CD4-positive, alpha-beta T cell (primary cell): ENCODE measurements around the gene CHCHD1. TPM values are rescaled to one million over a fixed set of nuclear protein-coding genes. Genes with fewer than 3 reads are reported as not detected.
"Not testable (repeated sequence)": the region's sequence is repeated elsewhere in the genome, so short reads cannot be mapped to it uniquely, and the experiment has no call there.

Experiments
- ATAC-seq: fragments of 200-7000 bp; cut with Tn5 transposase; one replicate; pipeline ENCODE4 v1.10.0; 2022; ENCODE audit warnings: mild to moderate bottlenecking; ENCODE audit not compliant: poor library complexity
- CTCF ChIA-PET: fragments of 350-600 bp; sonication (Branson Sonifier 250); formaldehyde crosslinking; loops from one replicate; lab custom pipeline; 2021; ENCODE audit warnings: antibody characterized with exemption, inconsistent platforms; lab: Charles Lee
- POLR2A ChIA-PET: fragments of 350-600 bp; sonication (Branson Sonifier 250); formaldehyde crosslinking; loops from one replicate; lab custom pipeline; 2021; ENCODE audit warnings: antibody characterized with exemption, inconsistent platforms; lab: Charles Lee
- DNase-seq, 14 experiments: peaks; one replicate each; pipeline ENCODE4 v3.0.0-alpha.2; 2013 to 2020; ENCODE audit warnings: mixed read lengths in 2 of 14
- H3K27ac ChIP-seq, 2 donors: one replicate each; pipeline versions ENCODE4 v1.5.1 to v1.7.0; 2013; ENCODE audit warnings: low read length in 2 of 2, low read depth in 1 of 2, mild to moderate bottlenecking in 1 of 2
- H3K27me3 ChIP-seq, 2 experiments: 1 replicate in 1 of 2; 2 replicates in 1 of 2; pipeline versions ENCODE4 v1.6.1 to v1.7.0; 2013; ENCODE audit warnings: low read length in 2 of 2, control low read depth in 1 of 2, mild to moderate bottlenecking in 1 of 2, moderate library complexity in 1 of 2; ENCODE audit not compliant: insufficient read depth in 2 of 2, control insufficient read depth in 1 of 2
- H3K36me3 ChIP-seq: one replicate; pipeline ENCODE4 v1.6.1; 2013; ENCODE audit warnings: low read length, control low read depth; ENCODE audit not compliant: insufficient read depth
- H3K4me1 ChIP-seq: one replicate; pipeline ENCODE4 v1.6.1; 2013; ENCODE audit warnings: low read length, control low read depth; ENCODE audit not compliant: insufficient read depth
- H3K4me3 ChIP-seq: one replicate; pipeline ENCODE4 v1.5.1; 2013; ENCODE audit warnings: mild to moderate bottlenecking, low read length, moderate library complexity
- H3K9me3 ChIP-seq, 2 experiments: 1 replicate in 1 of 2; 2 replicates in 1 of 2; pipeline versions ENCODE4 v1.6.1 to v1.7.0; 2013; ENCODE audit warnings: low read length in 2 of 2, mild to moderate bottlenecking in 2 of 2, control low read depth in 1 of 2, moderate library complexity in 1 of 2; ENCODE audit not compliant: control insufficient read depth in 1 of 2, insufficient read depth in 1 of 2
- H3K27ac Mint-ChIP-seq: one replicate; pipeline ENCODE4 v1.8.0; 2020; ENCODE audit warnings: mixed read lengths
- H3K27me3 Mint-ChIP-seq: one replicate; pipeline ENCODE4 v1.8.0; 2021; ENCODE audit warnings: mixed read lengths
- H3K36me3 Mint-ChIP-seq: one replicate; pipeline ENCODE4 v1.8.0; 2021; ENCODE audit warnings: low read depth, mixed read lengths
- H3K4me1 Mint-ChIP-seq: one replicate; pipeline ENCODE4 v1.8.0; 2021; ENCODE audit warnings: low read depth, mixed read lengths
- H3K4me3 Mint-ChIP-seq: one replicate; pipeline ENCODE4 v1.8.0; 2020; ENCODE audit warnings: mild to moderate bottlenecking, mixed read lengths
- H3K9me3 Mint-ChIP-seq: one replicate; pipeline ENCODE4 v1.8.0; 2020; ENCODE audit warnings: mixed read lengths
- intact Hi-C, 2 experiments: fragments of 100-400 bp; cut with DNase I in 1 of 2; cut with micrococcal nuclease in 1 of 2; formaldehyde crosslinking; loops; one replicate each; pipeline versions ENCODE4 v1.15.1 to v1.9.0; 2023 to 2025; cut with DNase I, micrococcal nuclease
- total RNA-seq, 174 experiments: library from RNA in 2 of 174; stranded (reverse) in 2 of 174; gene quantifications; one replicate each; pipeline ENCODE4 v1.2.3 and lab custom pipeline; 2021 to 2026
- TF ChIP-seq, protein P1 (sequence below): fragments of 200-600 bp; IDR thresholded peaks from one replicate; pipeline ENCODE4 v1.8.0; 2022; ENCODE audit warnings: antibody characterized with exemption, mild to moderate bottlenecking

The CHCHD1 gene
- total RNA-seq, 2 experiments from 2014 or later, result 6.3 to 6.8 TPM

DNA sequence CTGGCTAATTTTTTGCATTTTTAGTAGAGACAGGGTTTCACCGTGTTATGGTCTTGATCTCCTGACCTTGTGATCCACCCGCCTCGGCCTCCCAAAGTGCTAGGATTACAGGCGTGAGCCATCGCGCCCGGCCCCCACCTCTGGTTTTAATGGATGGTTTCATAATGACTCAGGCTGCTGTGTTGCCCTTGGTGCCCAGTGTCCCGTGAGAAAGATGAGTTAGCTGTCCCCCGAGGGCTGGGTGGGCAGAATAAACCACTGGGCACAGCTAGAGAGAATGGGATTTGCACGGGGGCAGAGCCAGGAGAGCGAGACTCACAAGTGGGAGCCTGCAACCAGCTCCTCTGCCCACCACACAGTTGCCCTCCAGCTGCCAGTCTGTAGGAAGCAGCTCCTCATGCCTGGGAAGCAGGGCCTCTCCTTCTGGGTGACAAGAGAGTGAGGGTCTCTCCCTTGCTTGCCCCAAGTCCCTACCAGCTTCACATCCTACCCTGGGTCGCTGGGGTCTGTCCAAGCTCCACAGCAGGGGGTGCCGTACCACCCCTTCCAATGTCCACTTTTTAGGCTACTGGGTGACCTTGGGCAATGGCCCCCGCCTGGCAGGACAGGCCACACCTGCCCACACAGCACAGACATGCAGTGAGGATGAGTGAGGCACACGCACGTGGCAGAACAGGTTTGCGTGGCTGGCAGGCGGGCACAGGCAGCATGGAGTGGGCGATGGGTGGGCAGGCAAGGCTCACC, 45.7 kb downstream of the CHCHD1 start:
- peaks cover 70% of the 10 kb centered on the region for H3K36me3 ChIP-seq
- Mint-ChIP-seq H3K4me1 (no peaks in the 10 kb centered on the region), H3K9me3 (no peaks in the 10 kb centered on the region), H3K27me3 (no peaks in the 10 kb centered on the region), H3K4me3 (no peak overlapping the region), H3K27ac (no peak overlapping the region), H3K36me3 (peaks cover 59% of the 10 kb centered on the region)
- no peak for ATAC-seq
- ChIA-PET CTCF (no interaction called here), POLR2A (no interaction called here)
- no peaks in the 10 kb centered on the region for H3K9me3 ChIP-seq
- intact Hi-C loops, result no loop called here
- DNase-seq, result no peak
- H3K27ac ChIP-seq, result no peak overlapping the region
- H3K27me3 ChIP-seq, result no peaks in the 10 kb centered on the region
- no peaks in the 10 kb centered on the region for H3K4me1 ChIP-seq
- TF ChIP-seq, protein P1, sequence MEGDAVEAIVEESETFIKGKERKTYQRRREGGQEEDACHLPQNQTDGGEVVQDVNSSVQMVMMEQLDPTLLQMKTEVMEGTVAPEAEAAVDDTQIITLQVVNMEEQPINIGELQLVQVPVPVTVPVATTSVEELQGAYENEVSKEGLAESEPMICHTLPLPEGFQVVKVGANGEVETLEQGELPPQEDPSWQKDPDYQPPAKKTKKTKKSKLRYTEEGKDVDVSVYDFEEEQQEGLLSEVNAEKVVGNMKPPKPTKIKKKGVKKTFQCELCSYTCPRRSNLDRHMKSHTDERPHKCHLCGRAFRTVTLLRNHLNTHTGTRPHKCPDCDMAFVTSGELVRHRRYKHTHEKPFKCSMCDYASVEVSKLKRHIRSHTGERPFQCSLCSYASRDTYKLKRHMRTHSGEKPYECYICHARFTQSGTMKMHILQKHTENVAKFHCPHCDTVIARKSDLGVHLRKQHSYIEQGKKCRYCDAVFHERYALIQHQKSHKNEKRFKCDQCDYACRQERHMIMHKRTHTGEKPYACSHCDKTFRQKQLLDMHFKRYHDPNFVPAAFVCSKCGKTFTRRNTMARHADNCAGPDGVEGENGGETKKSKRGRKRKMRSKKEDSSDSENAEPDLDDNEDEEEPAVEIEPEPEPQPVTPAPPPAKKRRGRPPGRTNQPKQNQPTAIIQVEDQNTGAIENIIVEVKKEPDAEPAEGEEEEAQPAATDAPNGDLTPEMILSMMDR, result no peak
- no peak overlapping the region for H3K4me3 ChIP-seq

DNA sequence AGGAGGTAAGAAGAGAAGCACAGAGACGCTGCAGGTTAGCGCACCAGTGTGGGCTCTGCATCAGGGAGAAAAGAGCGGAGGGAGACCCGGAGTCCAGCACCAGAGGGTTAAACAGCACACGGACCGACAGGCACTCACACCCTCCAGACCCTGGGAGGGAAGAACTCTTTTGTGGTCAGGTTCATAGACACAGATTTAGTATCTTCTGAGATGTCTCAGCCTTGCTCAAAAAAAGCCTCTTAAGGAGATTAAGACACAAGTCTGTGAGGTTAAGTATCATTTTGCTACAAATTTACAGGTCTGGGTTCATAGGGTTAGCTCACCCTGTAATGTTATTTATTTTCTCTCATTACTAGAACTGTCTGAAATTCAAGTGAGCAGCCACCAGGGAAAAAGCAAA, 46.3 kb downstream of the CHCHD1 start:
- Mint-ChIP-seq H3K27ac (no peak overlapping the region), H3K36me3 (peaks cover 56% of the 10 kb centered on the region), H3K4me3 (no peak overlapping the region), H3K9me3 (no peaks in the 10 kb centered on the region), H3K27me3 (no peaks in the 10 kb centered on the region), H3K4me1 (no peaks in the 10 kb centered on the region)
- H3K27ac ChIP-seq, result no peak overlapping the region
- CTCF ChIA-PET, result no interaction called here
- POLR2A ChIA-PET, result no interaction called here
- no peaks in the 10 kb centered on the region for H3K9me3 ChIP-seq
- H3K4me3 ChIP-seq, result no peak overlapping the region
- no peak for ATAC-seq
- H3K27me3 ChIP-seq, result no peaks in the 10 kb centered on the region
- intact Hi-C loops, result no loop called here
- no peaks in the 10 kb centered on the region for H3K4me1 ChIP-seq
- no peak for DNase-seq
- H3K36me3 ChIP-seq, result peaks cover 68% of the 10 kb centered on the region
- TF ChIP-seq, protein P1, result no peak

DNA sequence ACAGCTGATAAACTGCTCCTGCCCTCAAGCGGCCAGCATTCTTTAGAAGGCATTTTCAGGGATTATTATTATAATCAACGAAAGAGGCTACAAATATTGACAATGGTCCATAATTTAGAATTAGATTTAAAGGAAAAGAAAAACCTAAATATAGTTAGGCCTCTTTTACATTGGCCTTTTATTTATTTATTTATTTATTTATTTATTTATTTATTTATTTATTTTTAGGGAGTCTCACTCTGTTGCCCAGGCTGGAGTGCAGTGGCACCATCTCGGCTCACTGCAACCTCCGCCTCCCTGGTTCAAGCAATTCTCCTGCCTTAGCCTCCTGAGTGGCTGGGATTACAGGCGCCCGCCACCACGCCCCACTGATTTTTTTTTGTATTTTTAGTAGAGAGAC, 47.2 kb downstream of the CHCHD1 start:
- H3K4me3 ChIP-seq, H3K4me1 Mint-ChIP-seq, H3K27me3 ChIP-seq, H3K4me3 Mint-ChIP-seq, H3K4me1 ChIP-seq, CTCF ChIA-PET, ATAC-seq, DNase-seq, H3K9me3 Mint-ChIP-seq, H3K27ac Mint-ChIP-seq, POLR2A ChIA-PET, H3K27ac ChIP-seq, H3K9me3 ChIP-seq, intact Hi-C loops, H3K27me3 Mint-ChIP-seq: not testable (repeated sequence)
- H3K36me3 ChIP-seq, result peaks cover 58% of the 10 kb centered on the region
- H3K36me3 Mint-ChIP-seq, result peaks cover 47% of the 10 kb centered on the region

Other genes starting within 250 kb of the CHCHD1 start
- gene USP54, start 190.7 kb upstream of the CHCHD1 start, total RNA-seq, result 1 to 10 TPM; 2.7 to 3.2 TPM
- gene MYOZ1, start 140.6 kb upstream of the CHCHD1 start, total RNA-seq, result not detected
- not detected for gene SYNPO2L, start 126.0 kb upstream of the CHCHD1 start, total RNA-seq
- gene AGAP5, start 83.9 kb upstream of the CHCHD1 start, total RNA-seq, result 1 to 10 TPM; 4.9 to 5.1 TPM
- 10 to 100 TPM; 52.0 to 54.2 TPM for gene SEC24C, start 37.7 kb upstream of the CHCHD1 start, total RNA-seq
- gene ZSWIM8, start 3.6 kb downstream of the CHCHD1 start, total RNA-seq, result 10 to 100 TPM; 66.4 to 70.7 TPM
- 100 to 1,000 TPM; 121 to 135 TPM for gene NDST2, start 29.6 kb downstream of the CHCHD1 start, total RNA-seq
- 10 to 100 TPM; 34.4 to 38.4 TPM for gene CAMK2G, start 92.5 kb downstream of the CHCHD1 start, total RNA-seq
- gene PLAU, start 129.1 kb downstream of the CHCHD1 start, total RNA-seq, result not detected
- gene VCL, start 216.1 kb downstream of the CHCHD1 start, total RNA-seq, result 10 to 100 TPM; 18.5 to 19.7 TPM